Panc1 (cell line): Measurements from ENCODE around the gene HOXB5. TPM values are rescaled to one million over a fixed set of nuclear protein-coding genes. Genes with fewer than 3 reads are reported as not detected.
A peak's percentile ranks its signal among the peaks of the same experiment; 100 is the strongest.

ENCODE experiments used
- ATAC-seq: fragments of 200-7000 bp; cut with Tn5 transposase; 2 replicates; pipeline ENCODE4 v1.9.1; 2020; ENCODE audit warnings: mild to moderate bottlenecking, moderate library complexity
- BruUV-seq: library from RNA; stranded (reverse); fragments of 400-500 nt; replicated peaks from 2 replicates; lab custom pipeline; 2021; lab: Mats Ljungman, UMichigan
- CTCF ChIA-PET: fragments of 300-600 bp; sonication (Branson Sonifier 250); formaldehyde crosslinking; loops from one replicate; lab custom pipeline; 2022; ENCODE audit warnings: antibody characterized with exemption; lab: Charles Lee
- POLR2A ChIA-PET: fragments of 300-600 bp; sonication (Branson Sonifier 250); formaldehyde crosslinking; loops from one replicate; lab custom pipeline; 2022; ENCODE audit warnings: antibody characterized with exemption; lab: Charles Lee
- DNase-seq: peaks from one replicate; pipeline ENCODE4 v3.0.0-alpha.2; 2010; ENCODE audit warnings: low read depth, low spot score
- H3K27ac ChIP-seq: 2 replicates; pipeline ENCODE4 v1.5.1; 2011; ENCODE audit warnings: mild to moderate bottlenecking, low read length, inconsistent platforms
- H3K27me3 ChIP-seq: fragments of 200-500 bp; sonication (Bioruptor generic); 2 replicates; pipeline ENCODE4 v1.6.0; 2014; ENCODE audit warnings: low read length, inconsistent platforms; ENCODE audit not compliant: control insufficient read depth, insufficient read depth
- H3K36me3 ChIP-seq: fragments of 200-500 bp; sonication (Bioruptor generic); 2 replicates; pipeline ENCODE4 v1.5.1; 2014; ENCODE audit warnings: inconsistent platforms, mild to moderate bottlenecking, low read length, moderate library complexity; ENCODE audit not compliant: control insufficient read depth, insufficient read depth
- H3K4me1 ChIP-seq: 2 replicates; pipeline ENCODE4 v1.5.1; 2011; ENCODE audit warnings: inconsistent platforms, mild to moderate bottlenecking, low read length, moderate library complexity; ENCODE audit not compliant: control insufficient read depth, insufficient read depth
- H3K4me3 ChIP-seq, 2 experiments: 2 replicates each; pipeline ENCODE4 v1.5.1; 2011 to 2012; ENCODE audit warnings: low read depth in 2 of 2, low read length in 2 of 2, mild to moderate bottlenecking in 2 of 2, inconsistent platforms in 1 of 2, moderate library complexity in 1 of 2
- H3K9me3 ChIP-seq: fragments of 200-500 bp; sonication (Bioruptor generic); 2 replicates; pipeline ENCODE4 v1.5.1; 2014; ENCODE audit warnings: low read depth, mild to moderate bottlenecking, inconsistent platforms, low read length, moderate library complexity; ENCODE audit not compliant: control insufficient read depth, insufficient read depth
- CTCF ChIP-seq: fragments of 450-650 bp; IDR thresholded peaks from 2 replicates; pipeline ENCODE4 v1.5.1; 2017; ENCODE audit warnings: mild to moderate bottlenecking
- POLR2AphosphoS5 ChIP-seq: IDR thresholded peaks from 2 replicates; pipeline ENCODE4 v1.6.1; 2012; ENCODE audit warnings: mild to moderate bottlenecking, low read depth, low read length, moderate library complexity
- SIN3A ChIP-seq: IDR thresholded peaks from 2 replicates; pipeline ENCODE4 v1.6.1; 2012; ENCODE audit warnings: low read depth, mild to moderate bottlenecking, low read length, moderate library complexity, borderline replicate concordance; ENCODE audit not compliant: insufficient read depth
- TCF7L2 ChIP-seq: IDR thresholded peaks from 2 replicates; pipeline ENCODE4 v1.6.1; 2011; ENCODE audit warnings: mild to moderate bottlenecking, low read depth, low read length, inconsistent platforms
- in situ Hi-C: cut with HindIII; loops from 2 replicates; pipeline ENCODE4 v1.10.0; 2016; ENCODE audit warnings: low sequenced_read_pairs, low pct_unique_long_range_greater_than_20kb
- intact Hi-C: fragments of 100-400 bp; cut with micrococcal nuclease; formaldehyde crosslinking; loops from one replicate; pipeline ENCODE4 v1.10.0; 2022; ENCODE audit not compliant: unreplicated experiment
- total RNA-seq: library from RNA; stranded (reverse); gene quantifications from one replicate; pipeline ENCODE4 v1.2.1, GENCODE V29; 2021; ENCODE audit not compliant: unreplicated experiment
- TF ChIP-seq, protein P1 (sequence below), 2 experiments: IDR thresholded peaks; 2 replicates each; pipeline ENCODE4 v1.6.1; 2011 to 2012; ENCODE audit warnings: low read depth in 2 of 2, control low read depth in 1 of 2, low read length in 1 of 2, mild to moderate bottlenecking in 1 of 2, moderate library complexity in 1 of 2; ENCODE audit not compliant: insufficient read depth in 1 of 2

Gene HOXB5
- total RNA-seq, 1 experiment from 2014 or later, result 67.2 TPM

GRCh38 chr17:48609759-48610281, 16.2 kb upstream of the HOXB5 start:
- ATAC-seq (no peak), DNase-seq (no peak)
- H3K36me3 ChIP-seq, result peaks cover 2% of the 10 kb centered on the region
- H3K9me3 ChIP-seq, result no peaks in the 10 kb centered on the region
- H3K27me3 ChIP-seq, result no peaks in the 10 kb centered on the region
- TF ChIP-seq CTCF (no peak), SIN3A (no peak), POLR2AphosphoS5 (no peak; the same call in 1 of the 2 replicates), TCF7L2 (no peak)
- TF ChIP-seq, protein P1, sequence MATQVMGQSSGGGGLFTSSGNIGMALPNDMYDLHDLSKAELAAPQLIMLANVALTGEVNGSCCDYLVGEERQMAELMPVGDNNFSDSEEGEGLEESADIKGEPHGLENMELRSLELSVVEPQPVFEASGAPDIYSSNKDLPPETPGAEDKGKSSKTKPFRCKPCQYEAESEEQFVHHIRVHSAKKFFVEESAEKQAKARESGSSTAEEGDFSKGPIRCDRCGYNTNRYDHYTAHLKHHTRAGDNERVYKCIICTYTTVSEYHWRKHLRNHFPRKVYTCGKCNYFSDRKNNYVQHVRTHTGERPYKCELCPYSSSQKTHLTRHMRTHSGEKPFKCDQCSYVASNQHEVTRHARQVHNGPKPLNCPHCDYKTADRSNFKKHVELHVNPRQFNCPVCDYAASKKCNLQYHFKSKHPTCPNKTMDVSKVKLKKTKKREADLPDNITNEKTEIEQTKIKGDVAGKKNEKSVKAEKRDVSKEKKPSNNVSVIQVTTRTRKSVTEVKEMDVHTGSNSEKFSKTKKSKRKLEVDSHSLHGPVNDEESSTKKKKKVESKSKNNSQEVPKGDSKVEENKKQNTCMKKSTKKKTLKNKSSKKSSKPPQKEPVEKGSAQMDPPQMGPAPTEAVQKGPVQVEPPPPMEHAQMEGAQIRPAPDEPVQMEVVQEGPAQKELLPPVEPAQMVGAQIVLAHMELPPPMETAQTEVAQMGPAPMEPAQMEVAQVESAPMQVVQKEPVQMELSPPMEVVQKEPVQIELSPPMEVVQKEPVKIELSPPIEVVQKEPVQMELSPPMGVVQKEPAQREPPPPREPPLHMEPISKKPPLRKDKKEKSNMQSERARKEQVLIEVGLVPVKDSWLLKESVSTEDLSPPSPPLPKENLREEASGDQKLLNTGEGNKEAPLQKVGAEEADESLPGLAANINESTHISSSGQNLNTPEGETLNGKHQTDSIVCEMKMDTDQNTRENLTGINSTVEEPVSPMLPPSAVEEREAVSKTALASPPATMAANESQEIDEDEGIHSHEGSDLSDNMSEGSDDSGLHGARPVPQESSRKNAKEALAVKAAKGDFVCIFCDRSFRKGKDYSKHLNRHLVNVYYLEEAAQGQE (IDR thresholded peaks at IDR 0.05; ENCODE audit: insufficient read depth in 1 of 2, low read depth in 2 of 2, low read length in 1 of 2), result no peak
- intact Hi-C loops, result loop anchor here (1.0 to 10.0 kb wide), 3 partner anchors 35 to 937 kb away; no protein-coding TSS in a partner anchor
- peak overlapping the region; percentile 99 for H3K27ac ChIP-seq
- ChIA-PET CTCF (interaction anchor here (0.6 to 1.4 kb wide), 3 partner anchors 8 to 252 kb away, joined by 3 to 4 read pairs (median 3); no protein-coding TSS in a partner anchor), POLR2A (interaction anchor here (0.5 to 2.1 kb wide), 6 partner anchors 11 to 1825 kb away, joined by 3 to 19 read pairs (median 5); no protein-coding TSS in a partner anchor)
- no TSS peak for BruUV-seq
- H3K4me1 ChIP-seq, result peaks cover 59% of the 10 kb centered on the region
- in situ Hi-C loops, result no loop called here
- peak overlapping the region; percentile 68 to 71 for H3K4me3 ChIP-seq

- no peak for DNase-seq
- POLR2A ChIA-PET, result interaction anchor here (0.5 to 2.1 kb wide), 3 partner anchors 11 to 1826 kb away, joined by 3 to 8 read pairs (median 3); partner anchors contain the start of gene HOXB9
- in situ Hi-C loops (no loop called here), intact Hi-C loops (loop anchor here (5.0 kb wide), 1 partner anchor 938 kb away; no protein-coding TSS in a partner anchor)
- no peak for TF ChIP-seq CTCF
- no peak for TF ChIP-seq SIN3A
- no peak for TF ChIP-seq POLR2AphosphoS5
- TF ChIP-seq, protein P1 (IDR thresholded peaks at IDR 0.05; ENCODE audit: insufficient read depth in 1 of 2, low read depth in 2 of 2, low read length in 1 of 2), result no peak
- TF ChIP-seq TCF7L2, result peak; percentile 91
- H3K27ac ChIP-seq, result peak overlapping the region; percentile 99
- ATAC-seq, result no peak
- CTCF ChIA-PET, result interaction anchor here (1.4 kb wide), 1 partner anchor 14 kb away, joined by 4 read pairs; no protein-coding TSS in a partner anchor
- H3K4me1 ChIP-seq, result peaks cover 57% of the 10 kb centered on the region
- no TSS peak for BruUV-seq
- H3K27me3 ChIP-seq, result no peaks in the 10 kb centered on the region
- H3K36me3 ChIP-seq, result peaks cover 2% of the 10 kb centered on the region
- no peaks in the 10 kb centered on the region for H3K9me3 ChIP-seq
- H3K4me3 ChIP-seq, result peak overlapping the region; percentile 68 to 71
Measured at GRCh38 chr17:48609033-48609432, 15.5 kb upstream of the HOXB5 start.
